Activated naive CD4-positive, alpha-beta T cell treated with anti-CD3 and anti-CD28 coated beads, Interleukin-2, amount 10 ng/mL, durations not matched to agents 7 days and 5 days (primary cell): ENCODE results near the gene CFAP44.

ENCODE experiments used
- CTCF ChIA-PET: fragments of 350-600 bp; sonication (Branson Sonifier 250); formaldehyde crosslinking; loops from one replicate; lab custom pipeline; 2021; ENCODE audit warnings: antibody characterized with exemption; lab: Charles Lee
- DNase-seq: peaks from one replicate; pipeline ENCODE4 v3.0.0-alpha.2; 2020
- H3K27ac Mint-ChIP-seq: one replicate; pipeline ENCODE4 v1.8.0; 2021; ENCODE audit warnings: mild to moderate bottlenecking, moderate library complexity, mixed read lengths
- H3K27me3 Mint-ChIP-seq: one replicate; pipeline ENCODE4 v1.8.0; 2021; ENCODE audit warnings: mild to moderate bottlenecking, mixed read lengths
- H3K36me3 Mint-ChIP-seq: one replicate; pipeline ENCODE4 v1.8.0; 2021; ENCODE audit warnings: mixed read lengths
- H3K4me1 Mint-ChIP-seq: one replicate; pipeline ENCODE4 v1.8.0; 2021; ENCODE audit warnings: mixed read lengths
- H3K4me3 Mint-ChIP-seq: one replicate; pipeline ENCODE4 v1.8.0; 2021; ENCODE audit warnings: mild to moderate bottlenecking, moderate library complexity, mixed read lengths
- H3K9me3 Mint-ChIP-seq: one replicate; pipeline ENCODE4 v1.8.0; 2021; ENCODE audit warnings: mixed read lengths

CFAP44 gene

GRCh38 chr3:113431811-113432210 lies 9.5 kb downstream of the CFAP44 start:
- H3K4me1 Mint-ChIP-seq = no peaks in the 10 kb centered on the region
- H3K9me3 Mint-ChIP-seq = peaks cover 6% of the 10 kb centered on the region
- no peak overlapping the region for H3K27ac Mint-ChIP-seq
- no peaks in the 10 kb centered on the region for H3K27me3 Mint-ChIP-seq
- CTCF ChIA-PET = interaction anchor here (0.6 kb wide), 1 partner anchor 233 kb away, joined by 4 read pairs; no protein-coding TSS in a partner anchor
- DNase-seq = no peak
- peaks cover 17% of the 10 kb centered on the region for H3K36me3 Mint-ChIP-seq
- H3K4me3 Mint-ChIP-seq = no peak overlapping the region

GRCh38 chr3:113428581-113428980 lies 12.7 kb downstream of the CFAP44 start:
- Mint-ChIP-seq H3K36me3 (peaks cover 41% of the 10 kb centered on the region), H3K4me1 (peaks cover 3% of the 10 kb centered on the region), H3K27me3 (no peaks in the 10 kb centered on the region), H3K9me3 (peaks cover 25% of the 10 kb centered on the region), H3K4me3 (no peak overlapping the region), H3K27ac (no peak overlapping the region)
- DNase-seq = no peak
- CTCF ChIA-PET = no interaction called here

GRCh38 chr3:113423699-113424098 lies 17.6 kb downstream of the CFAP44 start:
- peaks cover 34% of the 10 kb centered on the region for H3K36me3 Mint-ChIP-seq
- no peak overlapping the region for H3K27ac Mint-ChIP-seq
- H3K4me1 Mint-ChIP-seq = peaks cover 3% of the 10 kb centered on the region
- no peaks in the 10 kb centered on the region for H3K27me3 Mint-ChIP-seq
- H3K4me3 Mint-ChIP-seq = no peak overlapping the region
- CTCF ChIA-PET = no interaction called here
- DNase-seq = no peak
- H3K9me3 Mint-ChIP-seq = peaks cover 25% of the 10 kb centered on the region

GRCh38 chr3:113421082-113421481 lies 20.2 kb downstream of the CFAP44 start:
- Mint-ChIP-seq H3K9me3 (peaks cover 12% of the 10 kb centered on the region), H3K27me3 (no peaks in the 10 kb centered on the region), H3K4me3 (no peak overlapping the region), H3K4me1 (peaks cover 3% of the 10 kb centered on the region), H3K36me3 (peaks cover 26% of the 10 kb centered on the region), H3K27ac (no peak overlapping the region)
- CTCF ChIA-PET = no interaction called here
- DNase-seq = no peak

- H3K4me1 Mint-ChIP-seq = peaks cover 5% of the 10 kb centered on the region
- no peak for DNase-seq
- no peak overlapping the region for H3K27ac Mint-ChIP-seq
- peaks cover 21% of the 10 kb centered on the region for H3K36me3 Mint-ChIP-seq
- CTCF ChIA-PET = no interaction called here
- H3K9me3 Mint-ChIP-seq = peaks cover 35% of the 10 kb centered on the region
- H3K27me3 Mint-ChIP-seq = no peaks in the 10 kb centered on the region
- no peak overlapping the region for H3K4me3 Mint-ChIP-seq
These were observed 31.6 kb downstream of the CFAP44 start for GRCh38 chr3:113409676-113410075.

- Mint-ChIP-seq H3K36me3 (peaks cover 26% of the 10 kb centered on the region), H3K4me1 (peaks cover 5% of the 10 kb centered on the region), H3K4me3 (no peak overlapping the region), H3K27me3 (no peaks in the 10 kb centered on the region), H3K27ac (no peak overlapping the region), H3K9me3 (peaks cover 2% of the 10 kb centered on the region)
- CTCF ChIA-PET = no interaction called here
- DNase-seq = no peak
These were observed 36.1 kb downstream of the CFAP44 start for GRCh38 chr3:113405180-113405579.

GRCh38 chr3:113404637-113405036 lies 36.7 kb downstream of the CFAP44 start:
- CTCF ChIA-PET = interaction anchor here (0.6 kb wide), 1 partner anchor 24 kb away, joined by 3 read pairs; no protein-coding TSS in a partner anchor

More at GRCh38 chr3:113404637-113405036, 36.7 kb downstream of the CFAP44 start:
- DNase-seq = no peak
- Mint-ChIP-seq H3K9me3 (no peaks in the 10 kb centered on the region), H3K27ac (no peak overlapping the region), H3K27me3 (no peaks in the 10 kb centered on the region), H3K4me3 (no peak overlapping the region), H3K36me3 (peaks cover 26% of the 10 kb centered on the region), H3K4me1 (peaks cover 5% of the 10 kb centered on the region)
